ENCODE data around the gene GUCY2D. TPM values are rescaled to one million over a fixed set of nuclear protein-coding genes. Genes with fewer than 3 reads are reported as not detected.

The GUCY2D gene
- total and polyA plus RNA-seq, 8 donors, result 0.25 TPM; not detected in 7

DNA sequence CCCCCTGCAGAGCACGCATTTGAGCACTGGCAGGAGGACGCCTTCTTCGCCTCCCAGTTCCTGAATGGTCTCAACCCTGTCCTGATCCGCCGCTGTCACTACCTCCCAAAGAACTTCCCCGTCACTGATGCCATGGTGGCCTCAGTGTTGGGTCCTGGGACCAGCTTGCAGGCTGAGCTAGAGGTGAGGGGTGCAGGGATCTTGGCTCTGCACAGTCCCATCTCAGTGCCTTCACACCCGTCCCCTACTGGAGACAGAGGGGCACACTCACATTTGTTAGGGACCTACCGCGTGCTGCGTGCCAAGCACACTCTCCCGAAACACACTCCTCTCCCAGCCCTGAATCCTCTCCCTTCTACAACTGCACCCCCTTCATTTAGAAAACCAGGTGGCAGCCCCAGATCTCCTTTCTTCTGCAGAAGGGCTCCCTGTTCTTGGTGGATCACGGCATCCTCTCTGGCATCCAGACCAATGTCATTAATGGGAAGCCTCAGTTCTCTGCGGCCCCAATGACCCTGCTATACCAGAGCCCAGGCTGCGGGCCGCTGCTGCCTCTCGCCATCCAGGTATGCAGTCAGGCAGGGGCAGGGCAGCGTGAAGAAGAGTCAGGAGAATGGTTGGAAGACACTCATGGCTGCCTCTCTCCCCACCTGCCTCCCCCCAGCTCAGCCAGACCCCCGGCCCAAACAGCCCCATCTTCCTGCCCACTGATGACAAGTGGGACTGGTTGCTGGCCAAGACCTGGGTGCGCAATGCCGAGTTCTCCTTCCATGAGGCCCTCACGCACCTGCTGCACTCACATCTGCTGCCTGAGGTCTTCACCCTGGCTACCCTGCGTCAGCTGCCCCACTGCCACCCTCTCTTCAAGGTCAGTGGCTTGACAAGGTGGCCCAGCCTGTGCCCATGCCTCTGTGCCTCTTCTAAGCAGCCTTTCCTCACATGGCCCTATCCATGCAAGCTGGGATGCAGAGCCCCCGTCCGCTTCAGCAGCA is 42.7 kb downstream of the GUCY2D start:
- Histone ChIP-seq H3K27me3 (peaks cover 0 to 28% (median 1%) of the 10 kb centered on the region in 3 donors), H3K4me3 (no peak overlapping the region), H3K4me1 (peaks cover 0 to 11% (median 8%) of the 10 kb centered on the region in 4 donors), H3K36me3 (no peaks in the 10 kb centered on the region), H3K27ac (no peak overlapping the region), H3K9me3 (no peaks in the 10 kb centered on the region)
- no peak for DNase-seq
- TF ChIP-seq CTCF (IDR thresholded peaks at IDR 0.05) (no peak), POLR2A (IDR thresholded peaks at IDR 0.05) (no peak), EP300 (IDR thresholded peaks at IDR 0.05) (no peak), POLR2AphosphoS5 (IDR thresholded peaks at IDR 0.05) (no peak)
- intact Hi-C loops (cut with DNase I; ENCODE audit: low total_unique reads), result no loop called here
- 86 to 90% (median 87%) methylated on average over 21 to 24 of the region's 24 CpGs for WGBS, 5 donors

DNA sequence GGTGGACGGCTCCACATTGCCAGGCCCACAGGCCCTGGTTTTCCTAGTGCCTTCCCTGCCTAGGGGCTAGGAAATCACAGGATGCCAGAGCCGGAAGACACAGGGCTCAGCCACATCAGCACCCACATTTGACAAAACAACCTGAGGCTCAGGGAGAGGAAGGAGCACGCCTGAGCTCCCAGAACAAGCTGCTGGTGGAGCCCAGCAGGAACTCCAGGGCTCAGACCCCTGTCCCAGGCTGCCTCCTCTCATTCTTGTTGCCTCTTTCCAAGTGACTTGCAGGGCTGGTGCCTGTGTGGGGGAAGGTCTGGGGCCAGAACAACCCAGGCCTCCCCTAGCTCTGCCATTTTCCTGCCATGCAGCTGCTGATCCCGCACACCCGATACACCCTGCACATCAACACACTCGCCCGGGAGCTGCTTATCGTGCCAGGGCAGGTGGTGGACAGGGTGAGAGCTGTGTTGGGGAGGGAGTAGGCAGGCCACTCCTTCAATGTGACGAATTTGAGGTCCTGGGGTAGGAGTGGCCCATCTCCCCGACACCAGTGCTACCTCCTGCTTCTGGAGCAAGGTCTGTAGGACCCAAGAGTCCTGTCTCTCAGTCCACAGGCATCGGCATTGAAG is 44.0 kb downstream of the GUCY2D start:
- WGBS, 5 donors, result 81 to 89% (median 85%) methylated on average over 11 of the region's 11 CpGs
- no peak for TF ChIP-seq EP300 (IDR thresholded peaks at IDR 0.05)
- TF ChIP-seq POLR2AphosphoS5 (IDR thresholded peaks at IDR 0.05), result no peak
- Histone ChIP-seq H3K36me3 (no peaks in the 10 kb centered on the region), H3K4me1 (peaks cover 0 to 6% (median 3%) of the 10 kb centered on the region in 4 donors), H3K9me3 (no peaks in the 10 kb centered on the region), H3K27me3 (peaks cover 0 to 28% (median 0%) of the 10 kb centered on the region in 3 donors), H3K27ac (no peak overlapping the region), H3K4me3 (no peak overlapping the region)
- intact Hi-C loops (cut with DNase I; ENCODE audit: low total_unique reads), result no loop called here
- DNase-seq, result no peak

DNA sequence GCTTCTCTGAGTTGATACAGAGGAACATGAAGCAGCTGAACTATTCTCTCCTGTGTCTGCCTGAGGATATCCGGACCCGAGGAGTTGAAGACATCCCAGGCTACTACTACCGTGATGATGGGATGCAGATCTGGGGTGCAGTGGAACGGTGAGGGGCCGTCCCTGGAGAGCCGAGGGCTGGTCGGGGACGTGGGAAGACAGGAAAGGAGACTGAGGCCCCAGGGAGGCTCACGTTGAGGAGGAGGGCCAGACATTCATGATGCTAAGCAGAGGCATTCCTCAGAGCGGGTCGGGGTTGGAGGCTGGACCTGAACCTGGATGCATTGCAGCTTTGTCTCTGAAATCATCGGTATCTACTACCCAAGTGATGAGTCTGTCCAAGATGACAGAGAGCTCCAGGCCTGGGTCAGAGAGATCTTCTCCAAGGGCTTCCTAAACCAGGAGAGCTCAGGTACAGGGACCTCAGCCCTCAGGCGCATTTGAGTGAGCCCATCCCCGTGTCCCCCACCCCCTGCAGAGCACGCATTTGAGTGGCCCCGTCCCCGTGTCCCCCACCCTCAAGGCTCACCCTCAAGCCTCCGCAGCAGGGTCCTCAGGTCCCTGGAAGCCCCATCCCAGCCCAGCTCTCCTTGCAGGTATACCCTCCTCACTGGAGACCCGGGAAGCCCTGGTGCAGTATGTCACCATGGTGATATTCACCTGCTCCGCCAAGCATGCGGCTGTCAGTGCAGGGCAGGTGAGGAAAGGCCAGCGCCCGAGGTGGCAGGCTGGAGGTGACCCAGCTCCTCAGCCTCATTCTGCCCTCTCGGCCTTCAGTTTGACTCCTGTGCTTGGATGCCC is 44.7 kb downstream of the GUCY2D start:
- H3K27ac ChIP-seq, result no peak overlapping the region
- no peak for DNase-seq
- no peaks in the 10 kb centered on the region for H3K9me3 ChIP-seq
- H3K4me3 ChIP-seq, result no peak overlapping the region
- WGBS, 5 donors, result 83 to 91% (median 86%) methylated on average over 19 to 24 of the region's 24 CpGs
- TF ChIP-seq POLR2A (IDR thresholded peaks at IDR 0.05) (no peak), EP300 (IDR thresholded peaks at IDR 0.05) (no peak), POLR2AphosphoS5 (IDR thresholded peaks at IDR 0.05) (no peak), CTCF (IDR thresholded peaks at IDR 0.05) (no peak)
- H3K27me3 ChIP-seq, result peaks cover 0 to 28% (median 0%) of the 10 kb centered on the region in 3 donors
- no peaks in the 10 kb centered on the region for H3K36me3 ChIP-seq
- intact Hi-C loops (cut with DNase I; ENCODE audit: low total_unique reads), result no loop called here
- H3K4me1 ChIP-seq, result no peaks in the 10 kb centered on the region

GRCh38 chr17:8047769-8048110 is 45.3 kb downstream of the GUCY2D start:
- DNase-seq, result no peak
- no peak overlapping the region for H3K4me3 ChIP-seq
- 86 to 96% (median 93%) methylated on average over 3 to 4 of the region's 4 CpGs for WGBS, 5 donors
- H3K4me1 ChIP-seq, result no peaks in the 10 kb centered on the region
- no peaks in the 10 kb centered on the region for H3K36me3 ChIP-seq
- intact Hi-C loops (cut with DNase I; ENCODE audit: low total_unique reads), result no loop called here
- no peaks in the 10 kb centered on the region for H3K9me3 ChIP-seq
- TF ChIP-seq CTCF (IDR thresholded peaks at IDR 0.05) (no peak), POLR2AphosphoS5 (IDR thresholded peaks at IDR 0.05) (no peak), EP300 (IDR thresholded peaks at IDR 0.05) (no peak), POLR2A (IDR thresholded peaks at IDR 0.05) (no peak)
- no peak overlapping the region for H3K27ac ChIP-seq
- H3K27me3 ChIP-seq, result peaks cover 0 to 28% (median 0%) of the 10 kb centered on the region in 3 donors

All from stomach (tissue), 9 donors.